CD4-positive, alpha-beta T cell (primary cell): ENCODE results near the gene KBTBD6. TPM values are rescaled to one million over a fixed set of nuclear protein-coding genes. Genes with fewer than 3 reads are reported as not detected.

ENCODE experiments used
- ATAC-seq: fragments of 200-7000 bp; cut with Tn5 transposase; one replicate; pipeline ENCODE4 v1.10.0; 2022; ENCODE audit warnings: mild to moderate bottlenecking; ENCODE audit not compliant: poor library complexity
- CTCF ChIA-PET: fragments of 350-600 bp; sonication (Branson Sonifier 250); formaldehyde crosslinking; loops from one replicate; lab custom pipeline; 2021; ENCODE audit warnings: antibody characterized with exemption, inconsistent platforms; lab: Charles Lee
- POLR2A ChIA-PET: fragments of 350-600 bp; sonication (Branson Sonifier 250); formaldehyde crosslinking; loops from one replicate; lab custom pipeline; 2021; ENCODE audit warnings: antibody characterized with exemption, inconsistent platforms; lab: Charles Lee
- DNase-seq, 14 experiments: peaks; one replicate each; pipeline ENCODE4 v3.0.0-alpha.2; 2013 to 2020; ENCODE audit warnings: mixed read lengths in 2 of 14
- H3K27ac ChIP-seq, 2 donors: one replicate each; pipeline versions ENCODE4 v1.5.1 to v1.7.0; 2013; ENCODE audit warnings: low read length in 2 of 2, low read depth in 1 of 2, mild to moderate bottlenecking in 1 of 2
- H3K27me3 ChIP-seq, 2 experiments: 1 replicate in 1 of 2; 2 replicates in 1 of 2; pipeline versions ENCODE4 v1.6.1 to v1.7.0; 2013; ENCODE audit warnings: low read length in 2 of 2, control low read depth in 1 of 2, mild to moderate bottlenecking in 1 of 2, moderate library complexity in 1 of 2; ENCODE audit not compliant: insufficient read depth in 2 of 2, control insufficient read depth in 1 of 2
- H3K36me3 ChIP-seq: one replicate; pipeline ENCODE4 v1.6.1; 2013; ENCODE audit warnings: low read length, control low read depth; ENCODE audit not compliant: insufficient read depth
- H3K4me1 ChIP-seq: one replicate; pipeline ENCODE4 v1.6.1; 2013; ENCODE audit warnings: low read length, control low read depth; ENCODE audit not compliant: insufficient read depth
- H3K4me3 ChIP-seq: one replicate; pipeline ENCODE4 v1.5.1; 2013; ENCODE audit warnings: mild to moderate bottlenecking, low read length, moderate library complexity
- H3K9me3 ChIP-seq, 2 experiments: 1 replicate in 1 of 2; 2 replicates in 1 of 2; pipeline versions ENCODE4 v1.6.1 to v1.7.0; 2013; ENCODE audit warnings: low read length in 2 of 2, mild to moderate bottlenecking in 2 of 2, control low read depth in 1 of 2, moderate library complexity in 1 of 2; ENCODE audit not compliant: control insufficient read depth in 1 of 2, insufficient read depth in 1 of 2
- H3K27ac Mint-ChIP-seq: one replicate; pipeline ENCODE4 v1.8.0; 2020; ENCODE audit warnings: mixed read lengths
- H3K27me3 Mint-ChIP-seq: one replicate; pipeline ENCODE4 v1.8.0; 2021; ENCODE audit warnings: mixed read lengths
- H3K36me3 Mint-ChIP-seq: one replicate; pipeline ENCODE4 v1.8.0; 2021; ENCODE audit warnings: low read depth, mixed read lengths
- H3K4me1 Mint-ChIP-seq: one replicate; pipeline ENCODE4 v1.8.0; 2021; ENCODE audit warnings: low read depth, mixed read lengths
- H3K4me3 Mint-ChIP-seq: one replicate; pipeline ENCODE4 v1.8.0; 2020; ENCODE audit warnings: mild to moderate bottlenecking, mixed read lengths
- H3K9me3 Mint-ChIP-seq: one replicate; pipeline ENCODE4 v1.8.0; 2020; ENCODE audit warnings: mixed read lengths
- intact Hi-C, 2 experiments: fragments of 100-400 bp; cut with DNase I in 1 of 2; cut with micrococcal nuclease in 1 of 2; formaldehyde crosslinking; loops; one replicate each; pipeline versions ENCODE4 v1.15.1 to v1.9.0; 2023 to 2025; cut with DNase I, micrococcal nuclease
- total RNA-seq, 174 experiments: library from RNA in 2 of 174; stranded (reverse) in 2 of 174; gene quantifications; one replicate each; pipeline ENCODE4 v1.2.3 and lab custom pipeline; 2021 to 2026
- TF ChIP-seq, protein P1 (sequence below): fragments of 200-600 bp; IDR thresholded peaks from one replicate; pipeline ENCODE4 v1.8.0; 2022; ENCODE audit warnings: antibody characterized with exemption, mild to moderate bottlenecking

KBTBD6 gene
- total RNA-seq, 2 experiments from 2014 or later, result 6.8 to 7.2 TPM

DNA sequence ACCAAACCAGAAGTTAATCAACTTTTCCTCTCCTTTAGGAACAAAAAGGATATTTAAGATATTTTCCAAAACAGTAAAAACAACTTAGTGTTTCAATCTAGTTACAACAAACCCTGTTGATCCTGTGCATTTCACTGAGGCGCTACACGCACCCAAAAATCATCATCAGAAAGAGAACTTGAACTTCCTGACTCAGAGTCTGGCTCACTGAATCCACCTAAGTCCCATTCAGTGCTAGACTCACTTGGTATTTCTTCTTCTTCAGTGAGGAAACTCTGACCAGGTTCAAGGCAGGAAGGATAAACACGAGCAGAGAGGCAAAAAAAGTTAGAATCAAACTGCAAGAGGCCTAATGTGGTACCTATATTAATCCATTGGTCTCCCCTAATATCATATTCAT is 2.2 kb downstream of the KBTBD6 start:
- Mint-ChIP-seq H3K4me1 (peaks cover 60% of the 10 kb centered on the region), H3K36me3 (peaks cover 41% of the 10 kb centered on the region), H3K4me3 (peak overlapping the region; percentile 96), H3K27ac (peak overlapping the region; percentile 40), H3K9me3 (peaks cover 2% of the 10 kb centered on the region), H3K27me3 (no peaks in the 10 kb centered on the region)
- DNase-seq (peak in 4 of 14 experiments; percentile 9 to 28 (median 21)), ATAC-seq (no peak)
- Histone ChIP-seq H3K27ac (no peak overlapping the region), H3K4me3 (peak overlapping the region; percentile 91), H3K9me3 (no peaks in the 10 kb centered on the region), H3K36me3 (no peaks in the 10 kb centered on the region), H3K4me1 (peaks cover 37% of the 10 kb centered on the region), H3K27me3 (no peaks in the 10 kb centered on the region)
- TF ChIP-seq, protein P1, sequence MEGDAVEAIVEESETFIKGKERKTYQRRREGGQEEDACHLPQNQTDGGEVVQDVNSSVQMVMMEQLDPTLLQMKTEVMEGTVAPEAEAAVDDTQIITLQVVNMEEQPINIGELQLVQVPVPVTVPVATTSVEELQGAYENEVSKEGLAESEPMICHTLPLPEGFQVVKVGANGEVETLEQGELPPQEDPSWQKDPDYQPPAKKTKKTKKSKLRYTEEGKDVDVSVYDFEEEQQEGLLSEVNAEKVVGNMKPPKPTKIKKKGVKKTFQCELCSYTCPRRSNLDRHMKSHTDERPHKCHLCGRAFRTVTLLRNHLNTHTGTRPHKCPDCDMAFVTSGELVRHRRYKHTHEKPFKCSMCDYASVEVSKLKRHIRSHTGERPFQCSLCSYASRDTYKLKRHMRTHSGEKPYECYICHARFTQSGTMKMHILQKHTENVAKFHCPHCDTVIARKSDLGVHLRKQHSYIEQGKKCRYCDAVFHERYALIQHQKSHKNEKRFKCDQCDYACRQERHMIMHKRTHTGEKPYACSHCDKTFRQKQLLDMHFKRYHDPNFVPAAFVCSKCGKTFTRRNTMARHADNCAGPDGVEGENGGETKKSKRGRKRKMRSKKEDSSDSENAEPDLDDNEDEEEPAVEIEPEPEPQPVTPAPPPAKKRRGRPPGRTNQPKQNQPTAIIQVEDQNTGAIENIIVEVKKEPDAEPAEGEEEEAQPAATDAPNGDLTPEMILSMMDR, result no peak
- ChIA-PET CTCF (no interaction called here), POLR2A (no interaction called here)
- intact Hi-C loops, result loop anchor here (5.0 to 10.0 kb wide), 3 partner anchors 182 to 208 kb away; partner anchors contain the start of gene NAA16 (in 1 of the 2)

DNA sequence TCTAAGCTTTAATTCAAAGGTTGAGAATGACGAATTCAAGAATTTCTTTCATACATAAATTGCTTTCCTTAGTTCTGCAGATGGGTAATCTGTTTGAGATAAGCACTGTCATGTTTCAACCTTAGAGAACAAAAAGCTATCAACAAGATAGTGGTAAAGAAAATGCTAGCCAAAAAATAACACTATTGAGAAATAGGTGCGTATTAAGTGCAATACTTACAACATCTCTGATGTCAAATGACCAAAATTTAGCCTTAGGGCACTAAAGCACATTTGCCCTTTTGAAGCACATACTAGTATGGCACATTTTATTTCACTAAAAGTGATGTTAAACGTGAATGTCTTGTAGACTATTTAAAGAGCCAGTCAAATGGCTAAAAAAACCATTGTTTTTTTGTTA is 4.9 kb downstream of the KBTBD6 start:
- no peak overlapping the region for H3K4me3 ChIP-seq
- Mint-ChIP-seq H3K27me3 (no peaks in the 10 kb centered on the region), H3K27ac (no peak overlapping the region), H3K4me1 (peaks cover 59% of the 10 kb centered on the region), H3K9me3 (peaks cover 2% of the 10 kb centered on the region), H3K36me3 (peaks cover 50% of the 10 kb centered on the region), H3K4me3 (no peak overlapping the region)
- DNase-seq (no peak), ATAC-seq (no peak)
- H3K36me3 ChIP-seq, result no peaks in the 10 kb centered on the region
- H3K27ac ChIP-seq, result no peak overlapping the region
- no peaks in the 10 kb centered on the region for H3K9me3 ChIP-seq
- H3K4me1 ChIP-seq, result peaks cover 32% of the 10 kb centered on the region
- CTCF ChIA-PET, result no interaction called here
- intact Hi-C loops, result loop anchor here in 1 of 2 experiments (5.0 kb wide), 2 partner anchors 50 to 1145 kb away; partner anchors contain the start of gene AKAP11
- no peaks in the 10 kb centered on the region for H3K27me3 ChIP-seq
- TF ChIP-seq, protein P1, result no peak
- POLR2A ChIA-PET, result no interaction called here

DNA sequence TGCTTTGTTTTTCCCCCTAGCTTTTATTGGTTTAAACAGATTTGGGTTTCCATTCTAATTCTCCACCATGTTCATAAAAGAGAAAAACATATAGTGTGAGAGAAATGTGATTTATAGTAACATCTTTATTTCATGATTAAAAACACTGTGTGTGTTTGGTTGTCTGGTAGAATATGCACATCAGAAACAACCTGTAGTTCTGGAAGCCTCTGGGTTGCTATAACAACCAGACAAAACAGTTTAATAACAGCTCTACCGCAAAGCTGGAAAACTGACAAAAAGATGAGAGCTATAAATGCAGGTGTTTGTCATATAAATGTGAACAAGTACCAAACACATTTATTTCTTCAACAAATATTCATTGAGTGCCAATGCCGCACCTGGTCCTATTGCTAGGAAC is 9.8 kb downstream of the KBTBD6 start:
- Histone ChIP-seq H3K36me3 (no peaks in the 10 kb centered on the region), H3K4me1 (peaks cover 2% of the 10 kb centered on the region), H3K27me3 (no peaks in the 10 kb centered on the region), H3K9me3 (no peaks in the 10 kb centered on the region), H3K27ac (no peak overlapping the region), H3K4me3 (no peak overlapping the region)
- DNase-seq (peak in 4 of 14 experiments; percentile 11 to 71 (median 52)), ATAC-seq (peak; percentile 87)
- H3K27ac Mint-ChIP-seq, result peak overlapping the region; percentile 77
- POLR2A ChIA-PET, result no interaction called here
- intact Hi-C loops, result no loop called here
- peaks cover 32% of the 10 kb centered on the region for H3K36me3 Mint-ChIP-seq
- CTCF ChIA-PET, result no interaction called here
- H3K27me3 Mint-ChIP-seq, result no peaks in the 10 kb centered on the region
- peaks cover 23% of the 10 kb centered on the region for H3K4me1 Mint-ChIP-seq
- TF ChIP-seq, protein P1, result no peak
- peaks cover 2% of the 10 kb centered on the region for H3K9me3 Mint-ChIP-seq
- no peak overlapping the region for H3K4me3 Mint-ChIP-seq
